Astrocyte (in vitro differentiated cells and primary cell): ENCODE results near the gene TTL. TPM values are rescaled to one million over a fixed set of nuclear protein-coding genes. Genes with fewer than 3 reads are reported as not detected.

Source experiments
- DNase-seq: peaks from one replicate; pipeline ENCODE4 v3.0.0-alpha.2; 2010; ENCODE audit warnings: low read depth
- FAIRE-seq: peaks from 2 replicates; lab custom pipeline; 2011; peaks lifted over from hg19 to GRCh38; lab: Jason Lieb, UNC
- H2AFZ ChIP-seq: 2 replicates; pipeline ENCODE4 v1.6.0; 2012; ENCODE audit warnings: low read depth, low read length, inconsistent platforms
- H3K27ac ChIP-seq: 2 replicates; pipeline ENCODE4 v1.5.1; 2011; ENCODE audit warnings: low read depth, low read length, inconsistent platforms
- H3K27me3 ChIP-seq: 2 replicates; pipeline ENCODE4 v1.6.0; 2011; ENCODE audit warnings: low read length, inconsistent platforms; ENCODE audit not compliant: insufficient read depth
- H3K36me3 ChIP-seq: 2 replicates; pipeline ENCODE4 v1.5.1; 2011; ENCODE audit warnings: low read length, inconsistent platforms; ENCODE audit not compliant: insufficient read depth
- H3K4me1 ChIP-seq: 2 replicates; pipeline ENCODE4 v1.5.1; 2011; ENCODE audit warnings: low read length, inconsistent platforms; ENCODE audit not compliant: insufficient read depth
- H3K4me2 ChIP-seq: 2 replicates; pipeline ENCODE4 v1.6.0; 2012; ENCODE audit warnings: low read length, inconsistent platforms
- H3K4me3 ChIP-seq: 2 replicates; pipeline ENCODE4 v1.5.1; 2011; ENCODE audit warnings: low read depth, mild to moderate bottlenecking, low read length, inconsistent platforms; ENCODE audit not compliant: insufficient read depth
- H3K79me2 ChIP-seq: 2 replicates; pipeline ENCODE4 v1.6.0; 2012; ENCODE audit warnings: mild to moderate bottlenecking, low read length, inconsistent platforms; ENCODE audit not compliant: insufficient read depth
- H3K9ac ChIP-seq: 2 replicates; pipeline ENCODE4 v1.6.0; 2012; ENCODE audit warnings: mild to moderate bottlenecking, low read length, inconsistent platforms
- H3K9me3 ChIP-seq: 2 replicates; pipeline ENCODE4 v1.5.1; 2012; ENCODE audit warnings: low read depth, mild to moderate bottlenecking, low read length, inconsistent platforms; ENCODE audit not compliant: insufficient read depth
- H4K20me1 ChIP-seq: 2 replicates; pipeline ENCODE4 v1.6.0; 2012; ENCODE audit warnings: low read length, inconsistent platforms; ENCODE audit not compliant: insufficient read depth
- H3K27ac Mint-ChIP-seq: one replicate; pipeline ENCODE4 v1.8.0; 2021; ENCODE audit warnings: mild to moderate bottlenecking, mixed read lengths; ENCODE audit not compliant: unreplicated experiment
- H3K27me3 Mint-ChIP-seq: one replicate; pipeline ENCODE4 v1.8.0; 2021; ENCODE audit warnings: low read depth, mixed read lengths; ENCODE audit not compliant: unreplicated experiment
- H3K36me3 Mint-ChIP-seq: one replicate; pipeline ENCODE4 v1.8.0; 2021; ENCODE audit warnings: low read depth, mixed read lengths; ENCODE audit not compliant: unreplicated experiment
- H3K4me1 Mint-ChIP-seq: one replicate; pipeline ENCODE4 v1.8.0; 2021; ENCODE audit warnings: low read depth, mixed read lengths; ENCODE audit not compliant: unreplicated experiment
- H3K4me3 Mint-ChIP-seq: one replicate; pipeline ENCODE4 v1.8.0; 2021; ENCODE audit warnings: mild to moderate bottlenecking, moderate library complexity, mixed read lengths; ENCODE audit not compliant: unreplicated experiment
- H3K9me3 Mint-ChIP-seq: one replicate; pipeline ENCODE4 v1.8.0; 2021; ENCODE audit warnings: mild to moderate bottlenecking, mixed read lengths; ENCODE audit not compliant: unreplicated experiment
- CTCF ChIP-seq: IDR thresholded peaks from 2 replicates; pipeline ENCODE4 v1.5.1; 2011; ENCODE audit warnings: low read depth, mild to moderate bottlenecking, inconsistent platforms, low read length, moderate library complexity; ENCODE audit not compliant: insufficient read depth
- EZH2 ChIP-seq: IDR thresholded peaks from 2 replicates; pipeline ENCODE4 v1.6.1; 2012; ENCODE audit warnings: mild to moderate bottlenecking, low read length, inconsistent platforms; ENCODE audit not compliant: insufficient read depth
- total RNA-seq: library from RNA; stranded (reverse); gene quantifications from 2 replicates; pipeline ENCODE4 v1.2.1, GENCODE V29; 2021

TTL gene
- total RNA-seq, 1 donor from 2014 or later, result 58.1 TPM

- H3K79me2 ChIP-seq, result peaks cover 8% of the 10 kb centered on the region
- H3K9me3 ChIP-seq, result no peaks in the 10 kb centered on the region
- peak within 1 kb of the TSS; percentile 82 for H3K27ac Mint-ChIP-seq
- H3K4me1 ChIP-seq, result peaks cover 13% of the 10 kb centered on the region
- peak within 1 kb of the TSS; percentile 88 for H3K4me3 Mint-ChIP-seq
- H2AFZ ChIP-seq, result peak within 1 kb of the TSS; percentile 86
- H3K9me3 Mint-ChIP-seq, result no peaks in the 10 kb centered on the region
- FAIRE-seq, result no peak
- peak within 1 kb of the TSS; percentile 83 for H3K4me3 ChIP-seq
- H3K27ac ChIP-seq, result peak within 1 kb of the TSS; percentile 93
- H3K4me1 Mint-ChIP-seq, result peaks cover 13% of the 10 kb centered on the region
- peak within 1 kb of the TSS; percentile 93 for H3K4me2 ChIP-seq
- H4K20me1 ChIP-seq, result no peaks in the 10 kb centered on the region
- H3K36me3 ChIP-seq, result no peaks in the 10 kb centered on the region
- TF ChIP-seq CTCF, result no peak
- no peak for TF ChIP-seq EZH2
- H3K9ac ChIP-seq, result peak within 1 kb of the TSS; percentile 87
- no peaks in the 10 kb centered on the region for H3K27me3 Mint-ChIP-seq
- peaks cover 6% of the 10 kb centered on the region for H3K36me3 Mint-ChIP-seq
- no peaks in the 10 kb centered on the region for H3K27me3 ChIP-seq
- peak; percentile 94 for DNase-seq
Observed at GRCh38 chr2:112584134-112584890, 102.4 kb downstream of the TTL start, which contains the start of gene CHCHD5. Gene CHCHD5, plus strand, starts transcription at chr2:112584609. Its CDS starts 39 bp downstream, at chr2:112584648.

- H4K20me1 ChIP-seq, result no peaks in the 10 kb centered on the region
- H3K36me3 ChIP-seq, result peaks cover 3% of the 10 kb centered on the region
- peak overlapping the region; percentile 88 for H3K4me3 Mint-ChIP-seq
- no peaks in the 10 kb centered on the region for H3K9me3 Mint-ChIP-seq
- H3K9ac ChIP-seq, result peak overlapping the region; percentile 87
- peaks cover 8% of the 10 kb centered on the region for H3K79me2 ChIP-seq
- peak overlapping the region; percentile 82 for H3K27ac Mint-ChIP-seq
- H2AFZ ChIP-seq, result peak overlapping the region; percentile 86
- H3K36me3 Mint-ChIP-seq, result peaks cover 6% of the 10 kb centered on the region
- H3K27ac ChIP-seq, result peak overlapping the region; percentile 93
- no peak for FAIRE-seq
- no peak for DNase-seq
- H3K4me3 ChIP-seq, result peak overlapping the region; percentile 83
- H3K4me1 ChIP-seq, result peaks cover 10% of the 10 kb centered on the region
- peak overlapping the region; percentile 93 for H3K4me2 ChIP-seq
- H3K27me3 ChIP-seq, result no peaks in the 10 kb centered on the region
- H3K27me3 Mint-ChIP-seq, result no peaks in the 10 kb centered on the region
- H3K9me3 ChIP-seq, result no peaks in the 10 kb centered on the region
- peaks cover 13% of the 10 kb centered on the region for H3K4me1 Mint-ChIP-seq
- no peak for TF ChIP-seq EZH2
Observed at GRCh38 chr2:112584891-112585250, 102.9 kb downstream of the TTL start.

- H3K4me3 Mint-ChIP-seq, result peak overlapping the region; percentile 88
- no peak overlapping the region for H2AFZ ChIP-seq
- H3K4me1 ChIP-seq, result peaks cover 10% of the 10 kb centered on the region
- peaks cover 6% of the 10 kb centered on the region for H3K36me3 Mint-ChIP-seq
- no peaks in the 10 kb centered on the region for H3K9me3 ChIP-seq
- H3K9ac ChIP-seq, result peak overlapping the region; percentile 87
- H3K79me2 ChIP-seq, result peaks cover 8% of the 10 kb centered on the region
- DNase-seq (no peak), FAIRE-seq (no peak)
- peaks cover 3% of the 10 kb centered on the region for H3K36me3 ChIP-seq
- peak overlapping the region; percentile 93 for H3K4me2 ChIP-seq
- TF ChIP-seq CTCF, result no peak
- H3K9me3 Mint-ChIP-seq, result no peaks in the 10 kb centered on the region
- H4K20me1 ChIP-seq, result no peaks in the 10 kb centered on the region
- peak overlapping the region; percentile 83 for H3K4me3 ChIP-seq
- H3K27ac ChIP-seq, result peak overlapping the region; percentile 93
- peak overlapping the region; percentile 82 for H3K27ac Mint-ChIP-seq
- H3K27me3 ChIP-seq, result no peaks in the 10 kb centered on the region
- H3K4me1 Mint-ChIP-seq, result peaks cover 13% of the 10 kb centered on the region
- no peaks in the 10 kb centered on the region for H3K27me3 Mint-ChIP-seq
Observed at GRCh38 chr2:112585400-112585799, 103.4 kb downstream of the TTL start.
